ENCODE measurements around the gene ANKRD44. TPM values are rescaled to one million over a fixed set of nuclear protein-coding genes. Genes with fewer than 3 reads are reported as not detected.
"Not testable (repeated sequence)": the region's sequence is repeated elsewhere in the genome, so short reads cannot be mapped to it uniquely, and the experiment has no call there.

ANKRD44 gene
- polyA plus RNA-seq, 1 donor = 15.5 TPM

DNA sequence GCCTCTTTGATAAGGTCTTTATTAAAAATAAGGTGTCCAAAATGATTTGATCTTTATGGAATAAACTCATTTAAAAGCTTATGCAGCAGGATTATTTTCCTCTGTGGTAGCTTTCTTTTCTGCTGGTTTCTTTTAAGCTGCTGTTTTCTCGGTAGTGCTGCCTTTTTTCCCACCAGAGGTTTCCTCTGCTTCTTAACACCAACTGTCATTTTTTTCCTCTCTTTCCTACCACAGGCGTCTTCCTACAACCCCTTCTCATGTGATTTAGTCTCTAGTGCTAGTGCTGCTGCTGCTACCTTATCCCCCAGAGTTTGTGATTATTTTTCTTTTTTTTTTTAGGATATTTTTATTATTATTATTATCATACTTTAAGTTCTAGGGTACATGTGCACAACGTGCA, 281.9 kb downstream of the ANKRD44 start:
- DNase-seq = no peak

DNA sequence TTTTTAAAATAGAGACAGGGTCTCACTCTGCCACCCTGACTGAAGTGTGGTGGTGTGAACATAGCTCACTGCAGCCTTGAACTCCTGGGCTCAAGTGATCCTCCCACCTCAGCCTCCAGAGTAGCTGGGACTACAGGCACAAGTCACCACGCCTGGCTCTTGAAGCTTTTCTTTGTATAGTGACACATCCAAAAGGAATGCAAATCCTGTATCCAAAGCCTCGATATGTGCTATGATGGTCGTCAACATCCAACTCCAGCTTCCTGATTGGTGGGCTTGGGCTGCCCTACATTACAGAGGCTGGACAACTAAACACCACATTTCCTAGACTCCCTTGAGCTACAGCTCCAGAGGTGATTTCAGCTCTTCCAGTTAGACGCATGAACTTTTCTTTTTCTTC, 282.4 kb downstream of the ANKRD44 start:
- DNase-seq = no peak

DNA sequence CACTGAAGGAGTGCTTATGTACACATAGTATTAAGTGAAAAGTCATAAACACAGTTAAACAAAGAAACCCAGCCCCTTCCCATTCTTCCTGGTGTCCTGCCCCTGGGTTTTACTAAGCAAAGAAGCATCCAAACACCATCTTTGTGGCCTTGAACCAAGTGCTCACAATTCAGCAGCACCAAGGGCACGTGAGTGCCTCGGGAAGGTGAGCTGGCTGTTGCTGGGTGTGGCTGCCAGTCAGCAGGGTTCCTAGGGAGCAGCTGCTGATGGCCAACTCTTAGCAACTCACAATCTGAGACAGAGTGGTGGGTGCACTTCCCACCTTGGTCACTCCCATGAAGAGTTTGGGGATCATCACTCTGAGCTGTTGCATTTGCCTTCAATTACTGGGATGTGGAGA, 286.4 kb downstream of the ANKRD44 start:
- no peak for DNase-seq

DNA sequence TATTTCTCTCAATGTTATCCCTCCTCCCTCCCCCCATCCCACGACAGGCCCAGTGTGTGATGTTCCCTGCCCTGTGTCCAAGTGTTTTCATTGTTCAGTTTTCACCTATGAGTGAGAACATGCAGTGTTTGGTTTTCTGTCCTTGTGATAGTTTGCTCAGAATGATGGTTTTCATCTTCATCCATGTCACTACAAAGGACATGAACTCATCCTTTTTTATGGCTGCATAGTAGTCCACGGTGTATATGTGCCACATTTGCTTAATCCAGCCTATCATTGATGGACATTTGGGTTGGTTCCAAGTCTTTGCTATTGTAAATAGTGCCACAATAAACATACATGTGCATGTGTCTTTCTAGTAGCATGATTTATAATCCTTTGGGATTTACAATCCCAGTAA, 289.7 kb downstream of the ANKRD44 start:
- DNase-seq = not testable (repeated sequence)

DNA sequence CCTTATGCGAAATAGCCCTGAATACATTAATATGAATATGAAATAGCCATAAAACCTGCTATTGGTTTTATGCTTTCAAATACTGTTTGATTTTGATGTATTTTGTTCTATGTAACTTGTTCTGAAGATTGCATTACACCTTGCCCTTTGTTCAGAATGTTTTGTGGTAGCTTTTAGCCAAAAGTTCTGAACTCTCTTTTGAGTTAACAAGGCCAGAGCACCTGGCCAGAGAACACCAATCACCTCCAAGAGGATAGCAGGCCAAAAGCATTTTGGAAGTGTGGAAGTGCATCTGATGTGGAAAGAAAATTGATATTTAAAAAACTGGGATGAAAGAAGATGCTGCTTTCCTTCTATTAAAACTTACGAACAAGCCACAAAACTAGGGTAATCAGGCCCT, 297.5 kb downstream of the ANKRD44 start:
- no peak for DNase-seq

DNA sequence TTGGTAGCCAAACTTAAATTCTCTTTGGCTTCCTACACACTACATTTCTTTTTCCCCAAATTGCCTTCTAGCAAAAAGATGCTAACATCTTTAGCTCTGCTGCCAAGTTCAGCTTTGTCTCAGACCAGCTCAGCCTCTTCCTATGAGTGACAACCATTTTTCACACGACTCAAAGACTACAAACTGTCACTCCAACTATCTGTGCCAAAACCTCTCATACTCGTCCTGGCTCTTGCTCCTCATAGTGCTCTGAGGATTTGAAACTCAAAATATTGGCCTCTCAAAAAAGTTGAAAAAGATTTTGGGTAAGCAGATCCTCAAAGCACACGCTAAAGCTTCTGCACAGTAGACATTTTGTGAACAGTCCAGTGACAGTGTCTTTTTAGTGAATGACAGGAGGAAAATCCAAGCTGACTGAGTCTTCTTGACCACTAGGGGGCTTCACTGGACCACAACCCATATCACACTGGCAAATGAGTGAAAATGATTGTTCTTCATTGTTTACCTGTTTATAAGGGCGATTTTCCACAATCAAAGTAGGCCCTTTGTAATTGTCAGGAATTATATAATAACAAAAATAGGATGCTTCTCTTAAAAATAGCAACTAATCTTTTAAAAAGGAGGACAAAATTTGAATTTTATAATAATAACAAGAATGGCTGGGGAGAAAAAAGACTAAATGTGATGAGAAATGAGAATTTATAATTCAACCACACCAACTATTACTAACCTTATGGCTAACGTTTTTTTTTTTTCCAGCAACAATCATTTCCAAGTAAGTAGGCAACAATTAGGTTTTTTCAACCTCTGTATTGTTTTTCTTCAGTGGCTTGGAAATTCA, 298.6 kb downstream of the ANKRD44 start:
- DNase-seq = peak; percentile 42

DNA sequence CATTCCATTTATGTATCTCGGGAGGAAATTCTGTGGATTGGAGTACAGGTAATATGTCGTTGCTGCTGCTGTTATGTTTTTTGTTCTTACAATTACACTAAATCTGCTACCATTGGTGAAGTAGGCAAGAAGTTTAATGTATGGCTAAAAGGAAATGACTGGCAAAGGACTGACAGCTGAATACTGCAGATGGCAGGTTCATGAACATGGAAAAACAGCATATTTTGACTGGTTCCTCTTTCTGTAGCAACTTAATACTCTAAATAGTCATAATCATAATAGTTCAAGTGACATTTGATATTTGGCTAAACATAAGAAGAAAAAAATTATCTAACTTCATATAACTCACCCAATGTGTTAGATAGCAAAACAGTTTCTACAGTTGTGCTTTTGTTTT, 299.6 kb downstream of the ANKRD44 start:
- no peak for DNase-seq

DNA sequence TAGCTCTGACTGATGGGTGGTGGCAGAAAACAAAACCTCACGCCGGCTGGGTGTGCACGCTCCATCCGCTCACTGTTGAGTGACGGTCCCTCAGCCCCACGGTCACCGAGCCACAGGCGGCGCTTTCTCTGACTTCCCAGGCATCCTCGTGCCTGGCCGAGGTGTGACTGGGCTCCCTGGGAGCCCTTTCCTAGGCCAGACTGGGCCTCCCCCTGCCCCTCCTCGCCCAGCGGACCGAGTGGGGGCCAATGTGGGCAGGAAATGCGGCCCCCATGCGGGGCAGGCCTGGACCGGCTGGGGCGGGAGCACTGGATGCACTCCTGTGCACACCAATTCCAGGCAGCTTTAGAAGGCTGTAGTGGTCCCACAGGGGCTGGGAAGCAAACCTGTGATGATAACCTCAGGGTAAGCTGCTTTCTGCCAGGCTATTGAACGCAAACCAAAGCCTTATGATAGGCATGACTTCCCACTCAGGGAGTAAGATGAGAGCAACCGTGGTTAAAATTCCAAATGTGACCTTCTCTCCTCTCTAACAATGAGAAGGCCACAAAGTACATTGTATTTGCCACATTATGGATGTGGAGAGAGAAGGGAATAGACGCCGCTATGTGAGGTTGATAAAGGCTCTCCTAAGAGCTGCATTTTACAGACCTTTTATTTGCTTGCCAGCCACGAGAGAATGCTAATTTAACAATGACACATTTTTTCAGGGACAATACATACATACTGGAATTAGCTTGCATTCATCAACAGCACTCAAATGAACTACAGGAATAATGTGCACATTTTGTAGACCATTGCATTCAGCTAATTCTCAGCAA, 300.2 kb downstream of the ANKRD44 start:
- DNase-seq = no peak

DNA sequence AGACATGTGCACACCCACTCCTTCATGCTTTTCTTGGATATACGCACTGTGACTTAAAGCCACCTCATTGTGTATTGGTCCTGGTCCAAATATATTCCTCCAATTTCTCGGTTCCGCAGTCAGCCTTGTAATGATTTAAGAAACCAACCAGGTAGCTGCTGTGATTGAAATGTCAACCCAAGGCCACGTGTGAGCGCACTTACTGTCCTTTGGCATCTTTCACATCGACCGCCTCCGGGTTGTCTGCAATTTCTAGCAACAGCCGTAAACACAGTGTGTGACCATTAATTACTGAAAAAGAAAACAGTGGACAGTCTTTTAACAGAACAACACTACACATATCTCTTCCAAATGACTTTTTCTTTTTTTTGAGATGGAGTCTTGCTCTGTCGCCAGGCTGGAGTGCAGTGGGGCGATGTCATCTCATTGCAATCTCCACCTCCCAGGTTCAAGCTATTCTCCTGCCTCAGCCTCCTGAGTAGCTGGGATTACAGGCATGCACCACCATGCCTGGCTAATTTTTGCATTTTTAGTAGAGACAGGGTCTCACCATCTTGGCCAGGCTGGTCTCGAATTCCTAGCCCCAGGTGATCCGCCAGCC, 301.7 kb downstream of the ANKRD44 start:
- DNase-seq = not testable (repeated sequence)

DNA sequence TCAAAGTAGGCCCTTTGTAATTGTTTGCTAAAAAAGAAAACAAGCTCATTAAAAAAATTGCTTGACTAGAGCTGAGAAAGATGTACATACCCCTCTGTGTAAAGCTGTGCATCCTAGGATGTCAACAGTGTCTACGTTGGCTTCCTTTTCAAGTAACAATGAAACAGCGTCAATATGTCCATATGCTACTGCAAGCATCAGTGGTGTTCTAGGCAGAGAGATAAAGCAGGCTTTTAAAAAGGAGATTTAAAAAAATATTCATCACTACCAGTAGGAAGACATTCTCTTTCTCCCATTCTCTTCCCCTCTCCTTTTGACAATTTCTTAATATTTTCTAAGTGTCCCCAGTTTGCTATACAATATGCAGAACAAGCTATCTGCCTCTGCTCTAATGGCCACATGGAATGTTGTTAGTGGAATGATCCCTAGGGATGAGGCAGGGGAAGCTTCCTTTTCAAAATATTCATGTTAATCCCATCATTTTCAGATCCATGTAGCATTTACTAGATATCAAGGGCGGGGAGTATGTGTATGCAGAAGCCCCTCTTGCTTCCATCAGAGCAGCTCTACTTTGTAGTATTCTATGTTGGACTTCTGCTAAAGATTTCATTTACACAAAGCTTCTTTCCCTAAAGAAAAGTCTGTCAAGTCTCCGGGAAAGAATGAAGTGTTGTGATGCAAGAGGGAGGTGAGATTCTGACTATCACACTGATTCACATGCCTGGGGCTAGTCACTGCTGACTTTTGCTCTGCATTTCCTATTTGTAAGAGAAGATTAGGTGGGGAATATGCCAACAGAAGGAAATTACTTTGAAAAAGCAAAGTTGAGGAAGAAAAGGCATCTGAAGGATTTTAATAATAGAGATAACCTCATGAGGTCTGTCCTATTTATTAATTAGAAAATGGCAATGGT, 302.6 kb downstream of the ANKRD44 start:
- DNase-seq = no peak

DNA sequence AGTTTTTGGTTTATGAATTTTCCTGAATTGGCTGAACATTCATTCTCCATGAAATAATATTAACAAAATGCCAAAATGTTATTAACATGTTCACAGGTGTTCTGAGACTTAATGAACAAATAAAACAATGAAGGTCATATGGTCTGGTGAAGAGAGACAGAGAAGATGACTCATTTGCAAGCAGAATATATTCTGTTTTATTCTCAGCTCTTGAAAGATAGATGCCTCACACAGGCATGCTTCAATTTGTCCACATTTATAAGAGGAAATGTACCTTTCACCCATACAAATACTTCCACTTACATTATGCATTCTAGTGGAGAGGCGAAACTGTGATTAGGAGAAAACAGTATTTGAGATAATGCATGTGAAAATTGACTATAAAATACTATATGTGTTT, 308.7 kb downstream of the ANKRD44 start:
- DNase-seq = no peak

DNA sequence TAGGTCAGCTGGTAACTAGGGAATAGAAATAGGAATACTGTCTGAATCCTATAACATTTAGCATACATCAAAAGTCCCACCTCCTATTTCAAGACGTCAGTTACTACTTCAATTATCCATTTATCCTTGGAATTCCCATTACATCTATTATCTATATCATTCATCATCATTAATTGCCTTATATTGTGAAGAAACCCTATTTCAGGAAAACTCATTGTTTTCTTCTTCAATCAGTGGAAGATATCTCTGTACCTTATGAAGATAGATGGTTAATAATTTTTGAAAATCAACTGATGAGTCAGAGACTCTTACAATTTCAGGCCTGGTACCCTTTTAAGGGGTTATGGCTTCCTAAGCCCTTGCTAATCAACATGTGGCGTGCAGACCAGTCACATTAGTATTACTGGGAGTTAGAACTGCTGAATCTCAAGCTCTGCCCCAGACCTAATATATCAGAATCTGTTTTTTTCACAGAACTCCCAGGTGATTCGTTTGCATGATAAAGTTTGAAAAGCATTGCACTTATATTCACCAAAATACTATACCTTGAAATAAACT, 314.7 kb downstream of the ANKRD44 start:
- no peak for DNase-seq

DNA sequence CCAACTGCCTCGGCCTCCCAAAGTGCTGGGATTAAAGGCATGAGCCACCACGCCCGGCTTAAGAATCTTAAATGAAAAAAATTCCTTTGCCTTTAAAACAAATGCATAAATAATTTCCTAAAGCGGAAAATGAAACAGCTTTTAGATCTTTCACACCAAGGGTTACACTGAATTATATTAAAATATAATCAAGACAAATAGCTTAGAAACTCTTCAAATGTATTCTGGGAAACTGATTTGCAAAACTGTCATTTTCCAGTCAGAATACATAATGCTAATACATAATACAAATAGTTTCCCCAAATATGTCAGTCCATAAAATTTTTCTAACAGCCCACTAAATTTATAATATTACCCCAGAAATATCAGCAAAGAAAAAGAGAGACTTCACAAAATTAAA, 315.8 kb downstream of the ANKRD44 start:
- DNase-seq = no peak

DNA sequence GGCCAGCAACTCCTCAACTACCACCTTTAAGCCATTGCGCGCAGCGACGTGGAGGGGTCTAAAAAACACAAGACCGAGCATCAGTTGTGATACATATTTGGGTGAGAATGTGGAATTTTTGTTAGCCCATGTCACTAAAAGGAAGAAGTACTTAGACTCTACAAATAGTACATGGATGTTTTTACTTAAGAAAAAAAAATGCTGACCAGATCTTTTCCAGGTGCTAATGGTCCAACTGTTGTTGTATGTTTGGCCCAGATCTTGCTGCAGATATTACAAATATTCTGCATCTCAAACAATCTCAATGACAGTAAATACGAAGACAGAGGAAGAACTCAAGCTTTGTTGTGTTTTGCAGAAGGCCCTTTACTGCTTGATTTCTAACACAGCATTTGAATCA, 317.0 kb downstream of the ANKRD44 start:
- no peak for DNase-seq

DNA sequence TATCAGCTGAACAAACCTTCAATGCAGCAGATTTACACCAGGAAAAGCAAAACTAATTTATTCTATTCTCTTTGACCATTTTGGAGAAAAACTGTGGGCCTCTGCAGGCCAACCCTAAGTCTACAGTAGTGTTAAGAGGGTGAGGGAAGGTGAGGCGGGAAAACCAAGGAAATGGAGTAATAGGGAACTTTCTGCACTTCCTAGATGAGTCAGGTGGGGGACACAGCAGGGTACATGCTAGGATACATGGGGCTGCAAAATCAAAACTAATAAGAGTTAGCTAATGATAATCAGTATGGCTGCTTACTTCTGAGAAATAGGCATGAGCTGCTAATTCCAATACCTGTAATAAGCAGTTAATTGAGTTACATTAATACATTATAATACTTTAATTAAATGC, 318.1 kb downstream of the ANKRD44 start:
- no peak for DNase-seq

DNA sequence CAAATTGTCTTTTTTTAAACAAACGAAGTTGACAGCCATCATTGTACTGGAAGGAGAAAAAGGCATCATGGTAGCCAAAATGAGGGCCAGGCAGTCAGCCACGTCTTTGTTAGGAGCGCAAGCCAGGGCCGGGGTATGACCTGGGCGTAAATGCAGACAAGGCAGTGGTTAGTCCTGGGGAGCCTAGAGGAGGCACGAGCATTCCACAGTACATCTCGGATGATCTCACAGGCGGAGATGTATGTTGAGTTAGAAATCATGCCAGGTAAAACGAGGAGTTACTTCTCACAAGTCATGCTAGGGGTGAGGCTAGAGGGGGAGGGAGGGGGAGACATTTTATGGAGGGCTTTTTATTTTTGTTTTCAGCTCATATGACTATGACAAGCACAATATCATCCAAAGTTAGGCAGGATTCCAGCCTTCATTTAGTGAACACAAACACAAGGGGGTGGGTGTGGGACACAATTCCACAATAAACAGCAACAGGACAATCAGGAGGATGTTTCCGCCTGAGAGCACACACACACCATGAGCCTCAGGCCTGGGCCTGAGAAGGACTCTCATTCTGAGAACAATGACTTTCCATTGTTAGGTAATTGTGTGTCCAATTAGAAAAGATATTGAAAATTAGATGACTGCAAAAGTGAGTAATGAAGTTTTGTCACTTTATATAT, 319.7 kb downstream of the ANKRD44 start:
- DNase-seq = no peak

DNA sequence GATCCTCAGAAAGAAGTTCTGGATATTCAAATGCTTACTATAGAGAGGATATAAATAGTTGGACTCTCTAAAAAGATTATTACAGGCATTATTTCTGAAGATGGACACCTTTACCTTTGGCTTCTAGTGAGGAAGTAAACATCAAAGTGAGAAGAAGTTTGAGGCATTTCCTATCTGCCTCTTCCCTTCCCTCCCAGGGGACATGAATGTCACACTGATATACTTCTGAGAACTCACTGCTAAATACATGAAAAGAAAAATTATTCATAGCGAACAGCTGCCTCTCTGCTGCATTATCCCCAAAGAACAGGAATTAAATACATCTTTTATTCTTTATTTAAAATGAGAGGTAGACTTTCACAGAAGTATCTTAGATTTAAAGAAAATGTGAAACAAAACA, 320.5 kb downstream of the ANKRD44 start:
- DNase-seq = no peak

DNA sequence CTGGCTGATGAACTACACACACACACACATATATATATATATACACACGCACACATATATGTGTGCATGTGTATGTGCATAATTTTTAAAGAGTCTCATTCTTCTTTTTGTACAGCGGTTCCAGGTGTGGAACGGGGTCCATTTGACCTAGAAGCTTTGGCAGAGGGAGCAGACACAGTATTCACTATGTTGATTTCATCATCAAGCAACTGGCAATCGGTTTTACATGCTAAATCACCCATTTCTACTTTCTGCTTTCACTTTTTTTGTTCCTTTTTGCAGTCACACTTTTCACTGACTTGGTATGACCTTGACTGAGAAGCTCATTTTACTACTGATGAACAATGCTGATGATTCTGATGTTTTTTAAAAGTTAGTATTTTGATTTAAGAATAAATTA, 321.1 kb downstream of the ANKRD44 start:
- DNase-seq = no peak

DNA sequence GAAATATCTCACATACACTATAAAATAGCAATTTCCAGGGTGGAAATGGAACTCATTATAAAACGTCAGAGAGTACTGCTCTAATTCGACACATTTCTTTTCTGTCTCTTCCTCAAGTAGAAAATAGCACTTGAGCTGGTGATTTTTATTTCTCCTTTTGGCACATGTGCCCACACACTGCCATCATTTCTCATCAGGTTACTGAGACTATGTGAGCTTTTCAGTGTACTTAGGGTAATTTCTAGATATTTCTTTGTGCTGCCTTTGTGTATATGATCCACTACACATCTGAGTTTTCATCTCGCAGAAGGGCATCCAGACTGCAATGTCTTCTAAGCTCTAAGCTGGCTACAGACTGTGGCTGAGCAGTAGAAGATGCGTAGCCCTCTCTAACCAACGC, 321.9 kb downstream of the ANKRD44 start:
- DNase-seq = no peak

DNA sequence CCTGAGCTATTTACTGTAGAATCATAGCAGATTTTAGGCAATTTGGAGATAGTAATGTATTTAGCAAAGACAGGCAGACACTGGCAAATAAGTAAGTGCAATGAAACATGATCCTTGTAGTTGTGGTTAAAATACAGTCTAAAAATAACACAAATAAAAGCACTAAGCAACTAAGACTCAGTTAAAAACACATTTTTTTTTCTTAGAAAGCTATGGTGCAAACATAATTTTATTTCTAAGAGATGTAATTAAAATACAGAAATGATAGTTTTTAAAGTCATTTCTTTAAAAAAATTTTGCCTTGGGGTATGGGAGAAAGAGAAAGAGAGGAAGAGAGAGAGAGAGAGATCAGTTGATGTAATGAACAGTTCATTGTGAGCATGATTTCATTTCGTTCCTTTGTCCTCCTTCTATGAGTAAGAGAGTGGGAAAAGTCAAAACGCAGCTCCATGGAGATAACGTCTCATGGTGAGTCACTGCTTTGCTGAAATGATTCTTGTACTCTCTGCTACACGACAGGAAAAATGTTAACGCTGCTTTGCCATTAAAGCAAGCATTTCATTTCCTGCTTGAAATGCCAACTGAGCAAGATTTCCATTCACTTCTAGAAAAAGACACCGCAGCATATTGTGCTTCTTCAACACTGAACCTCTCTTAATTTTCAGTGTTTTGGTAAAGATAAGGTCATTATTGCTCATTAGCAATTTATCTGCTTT, 322.8 kb downstream of the ANKRD44 start:
- DNase-seq = peak; percentile 38

All from left kidney (tissue), 2 donors.